Fibroblast of lung (primary cell): ENCODE measurements around the gene WDR7. TPM values are rescaled to one million over a fixed set of nuclear protein-coding genes. Genes with fewer than 3 reads are reported as not detected.

ENCODE experiments used
- DNase-seq, 2 donors: peaks; one replicate each; pipeline versions ENCODE4 v3.0.0 to v3.0.0-alpha.2; 2010; ENCODE audit warnings: low read depth in 2 of 2
- H2AFZ ChIP-seq: 2 replicates; pipeline ENCODE4 v1.5.1; 2012; ENCODE audit warnings: low read length, control low read depth, inconsistent platforms
- H3K27ac ChIP-seq: 2 replicates; pipeline ENCODE4 v1.5.1; 2011; ENCODE audit warnings: low read length, control low read depth; ENCODE audit not compliant: insufficient read depth
- H3K27me3 ChIP-seq: 2 replicates; pipeline ENCODE4 v1.5.1; 2011; ENCODE audit warnings: mild to moderate bottlenecking, low read length; ENCODE audit not compliant: control insufficient read depth, insufficient read depth
- H3K36me3 ChIP-seq: 2 replicates; pipeline ENCODE4 v1.5.1; 2011; ENCODE audit warnings: low read length; ENCODE audit not compliant: control insufficient read depth, insufficient read depth
- H3K4me1 ChIP-seq: 2 replicates; pipeline ENCODE4 v1.5.1; 2011; ENCODE audit warnings: low read length; ENCODE audit not compliant: control insufficient read depth, insufficient read depth; ENCODE audit errors: extremely low read depth
- H3K4me2 ChIP-seq: 2 replicates; pipeline ENCODE4 v1.5.1; 2011; ENCODE audit warnings: low read length, control low read depth; ENCODE audit not compliant: insufficient read depth; ENCODE audit errors: extremely low read depth
- H3K4me3 ChIP-seq, 4 experiments: fragments of 200-600 bp in 1 of 4; sonication (generic) in 1 of 4; replicated peaks in 1 of 4; 2 replicates each; pipeline ENCODE4 v1.5.1; 2011 to 2016; ENCODE audit warnings: low read length in 4 of 4, low read depth in 3 of 4, mild to moderate bottlenecking in 3 of 4, control low read depth in 2 of 4, inconsistent platforms in 1 of 4, mixed read lengths in 1 of 4; ENCODE audit not compliant: insufficient read depth in 1 of 4; ENCODE audit errors: control extremely low read depth in 1 of 4
- H3K79me2 ChIP-seq: 2 replicates; pipeline ENCODE4 v1.5.1; 2012; ENCODE audit warnings: mild to moderate bottlenecking, low read length, inconsistent platforms; ENCODE audit not compliant: control insufficient read depth, insufficient read depth
- H3K9ac ChIP-seq: 2 replicates; pipeline ENCODE4 v1.5.1; 2011; ENCODE audit warnings: mild to moderate bottlenecking, low read length, control low read depth; ENCODE audit not compliant: insufficient read depth
- H3K9me3 ChIP-seq: 2 replicates; pipeline ENCODE4 v1.5.1; 2012; ENCODE audit warnings: low read depth, low read length; ENCODE audit not compliant: control insufficient read depth, insufficient read depth
- H4K20me1 ChIP-seq: 2 replicates; pipeline ENCODE4 v1.5.1; 2011; ENCODE audit warnings: low read length; ENCODE audit not compliant: control insufficient read depth, insufficient read depth; ENCODE audit errors: extremely low read depth
- EZH2 ChIP-seq: IDR thresholded peaks from 2 replicates; pipeline ENCODE4 v1.5.1; 2012; ENCODE audit warnings: low read length, control low read depth, mild to moderate bottlenecking; ENCODE audit errors: missing control alignments
- polyA minus RNA-seq: library from RNA; depleted of rRNA, polyadenylated mRNA; stranded (reverse); fragments of >200 nt; gene quantifications from 2 replicates; pipeline ENCODE4 v1.2.3, GENCODE V29; 2011; ENCODE audit warnings: low replicate concordance
- polyA plus RNA-seq, 2 donors: library from polyadenylated mRNA; depleted of rRNA in 1 of 2; stranded (reverse) in 1 of 2; unstranded in 1 of 2; fragments of >200 nt; gene quantifications; 2 replicates each; pipeline ENCODE4 v1.2.1, GENCODE V29; 2011 to 2012; ENCODE audit warnings: missing spikeins in 1 of 2
- total RNA-seq: library from RNA; depleted of rRNA; stranded (reverse); fragments of >200 nt; gene quantifications from 2 replicates; pipeline ENCODE4 v1.2.1, GENCODE V29; 2014
- TF ChIP-seq, protein P1 (sequence below), 2 donors: IDR thresholded peaks in 1 of 2; conservative IDR thresholded peaks in 1 of 2; 1 replicate in 1 of 2; 2 replicates in 1 of 2; pipeline ENCODE4 v1.5.1; 2011 to 2012; ENCODE audit warnings: low read length in 2 of 2, control low read depth in 1 of 2, inconsistent platforms in 1 of 2, low read depth in 1 of 2, mild to moderate bottlenecking in 1 of 2

Gene WDR7
- 19.0 and 27.2 TPM in 2 replicates for total RNA-seq
- polyA plus RNA-seq, result 7.2 and 9.4 TPM in 2 replicates
- 6.8 and 8.1 TPM in 2 replicates for polyA plus RNA-seq (2012)
- polyA minus RNA-seq, result 19.9 and 74.8 TPM in 2 replicates

GRCh38 chr18:56650944-56651770 lies at the start of gene WDR7:
WDR7 (plus strand) TSS chr18:56651359; CDS start chr18:56672516, 21,157 bp downstream.
- Histone ChIP-seq H4K20me1 (peaks cover 1% of the 10 kb centered on the region), H3K4me3 (peak within 1 kb of the TSS; percentile 79 to 98 (median 92)), H2AFZ (peak within 1 kb of the TSS; percentile 94), H3K27ac (peak within 1 kb of the TSS; percentile 79), H3K9ac (peak within 1 kb of the TSS; percentile 85), H3K36me3 (no peaks in the 10 kb centered on the region), H3K4me2 (peak within 1 kb of the TSS; percentile 67), H3K79me2 (peaks cover 23% of the 10 kb centered on the region), H3K4me1 (peaks cover 2% of the 10 kb centered on the region), H3K27me3 (no peaks in the 10 kb centered on the region), H3K9me3 (no peaks in the 10 kb centered on the region)
- TF ChIP-seq, protein P1, sequence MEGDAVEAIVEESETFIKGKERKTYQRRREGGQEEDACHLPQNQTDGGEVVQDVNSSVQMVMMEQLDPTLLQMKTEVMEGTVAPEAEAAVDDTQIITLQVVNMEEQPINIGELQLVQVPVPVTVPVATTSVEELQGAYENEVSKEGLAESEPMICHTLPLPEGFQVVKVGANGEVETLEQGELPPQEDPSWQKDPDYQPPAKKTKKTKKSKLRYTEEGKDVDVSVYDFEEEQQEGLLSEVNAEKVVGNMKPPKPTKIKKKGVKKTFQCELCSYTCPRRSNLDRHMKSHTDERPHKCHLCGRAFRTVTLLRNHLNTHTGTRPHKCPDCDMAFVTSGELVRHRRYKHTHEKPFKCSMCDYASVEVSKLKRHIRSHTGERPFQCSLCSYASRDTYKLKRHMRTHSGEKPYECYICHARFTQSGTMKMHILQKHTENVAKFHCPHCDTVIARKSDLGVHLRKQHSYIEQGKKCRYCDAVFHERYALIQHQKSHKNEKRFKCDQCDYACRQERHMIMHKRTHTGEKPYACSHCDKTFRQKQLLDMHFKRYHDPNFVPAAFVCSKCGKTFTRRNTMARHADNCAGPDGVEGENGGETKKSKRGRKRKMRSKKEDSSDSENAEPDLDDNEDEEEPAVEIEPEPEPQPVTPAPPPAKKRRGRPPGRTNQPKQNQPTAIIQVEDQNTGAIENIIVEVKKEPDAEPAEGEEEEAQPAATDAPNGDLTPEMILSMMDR (conservative IDR thresholded peaks at IDR 0.05 in 1 of 2, IDR thresholded peaks at IDR 0.05 in 1 of 2; ENCODE audit: low read depth in 1 of 2, low read length in 2 of 2), result no peak
- DNase-seq, result peak; percentile 99

DNA sequence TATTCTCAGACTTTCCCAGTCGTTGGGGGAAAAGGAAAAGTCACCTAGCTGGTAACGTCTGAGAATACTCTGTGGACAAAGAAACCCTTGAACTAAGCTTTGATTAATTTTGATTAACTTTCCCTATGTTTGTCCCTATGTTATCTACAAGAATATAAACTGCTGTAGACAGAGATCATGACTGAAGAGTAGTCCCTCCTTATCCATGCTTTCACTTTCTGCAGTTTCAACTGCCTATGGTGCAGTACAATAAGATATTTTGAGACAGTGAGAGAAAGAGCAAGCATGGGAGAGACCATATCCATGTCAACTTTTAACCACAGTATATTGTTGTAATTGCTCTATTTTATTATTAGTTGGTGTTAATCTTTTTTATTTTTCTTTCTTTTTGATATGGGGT lies 44.5 kb upstream of the WDR7 start:
- no peak overlapping the region for H3K4me3 ChIP-seq
- H3K4me2 ChIP-seq, result no peak overlapping the region
- no peaks in the 10 kb centered on the region for H3K4me1 ChIP-seq
- no peaks in the 10 kb centered on the region for H3K27me3 ChIP-seq
- H3K9me3 ChIP-seq, result no peaks in the 10 kb centered on the region
- no peak for DNase-seq
- no peak overlapping the region for H3K27ac ChIP-seq
- H3K9ac ChIP-seq, result no peak overlapping the region
- TF ChIP-seq, protein P1 (conservative IDR thresholded peaks at IDR 0.05 in 1 of 2, IDR thresholded peaks at IDR 0.05 in 1 of 2; ENCODE audit: low read depth in 1 of 2, low read length in 2 of 2), result no peak
- TF ChIP-seq EZH2, result no peak
- H3K36me3 ChIP-seq, result peaks cover 5% of the 10 kb centered on the region
- H2AFZ ChIP-seq, result no peak overlapping the region
- H4K20me1 ChIP-seq, result no peaks in the 10 kb centered on the region
- no peaks in the 10 kb centered on the region for H3K79me2 ChIP-seq

- Histone ChIP-seq H3K27ac (no peak overlapping the region), H3K4me1 (no peaks in the 10 kb centered on the region), H3K36me3 (peaks cover 9% of the 10 kb centered on the region), H3K27me3 (no peaks in the 10 kb centered on the region), H3K4me2 (no peak overlapping the region), H3K9ac (no peak overlapping the region), H4K20me1 (no peaks in the 10 kb centered on the region), H2AFZ (no peak overlapping the region), H3K4me3 (no peak overlapping the region), H3K79me2 (no peaks in the 10 kb centered on the region), H3K9me3 (no peaks in the 10 kb centered on the region)
- TF ChIP-seq EZH2, result no peak
- no peak for DNase-seq
Measured at GRCh38 chr18:56615738-56616520, 35.2 kb upstream of the WDR7 start.
